GM12878 (cell line): ENCODE measurements around the gene RNU5B-1. TPM values are rescaled to one million over a fixed set of nuclear protein-coding genes. Genes with fewer than 3 reads are reported as not detected.

ENCODE experiments used
- ATAC-seq: fragments of 200-7000 bp; cut with Tn5 transposase; 3 replicates; pipeline ENCODE4 v1.9.1; 2020; ENCODE audit warnings: mild to moderate bottlenecking, moderate library complexity
- BruUV-seq: library from RNA; stranded (reverse); fragments of 400-500 nt; replicated peaks from 2 replicates; lab custom pipeline; 2021; lab: Mats Ljungman, UMichigan
- CTCF ChIA-PET: fragments of 300-600 bp; sonication (Branson Sonifier 250); formaldehyde crosslinking; extraction: SDS; loops from one replicate; lab custom pipeline; 2021; ENCODE audit warnings: inconsistent platforms; lab: Yijun Ruan, JAX
- POLR2A ChIA-PET: fragments of 350-600 bp; formaldehyde crosslinking; extraction: SDS; loops from one replicate; lab custom pipeline; 2021; ENCODE audit warnings: inconsistent platforms; lab: Charles Lee
- RAD21 ChIA-PET: fragments of 300-600 bp; sonication (Branson Sonifier 250); formaldehyde crosslinking; loops from one replicate; lab custom pipeline; 2023; ENCODE audit warnings: antibody characterized with exemption; ENCODE audit not compliant: unreplicated experiment; lab: Charles Lee
- SMC1A ChIA-PET: fragments of 300-600 bp; sonication (Branson Sonifier 250); formaldehyde crosslinking; loops from one replicate; lab custom pipeline; 2023; ENCODE audit not compliant: unreplicated experiment, uncharacterized antibody; lab: Charles Lee
- DNase-seq: peaks from one replicate; pipeline ENCODE4 v3.0.0-alpha.2; 2011; ENCODE audit warnings: low read depth, low spot score
- FAIRE-seq: peaks from 3 replicates; lab custom pipeline; 2011; peaks lifted over from hg19 to GRCh38; lab: Jason Lieb, UNC
- H2AFZ ChIP-seq: 2 replicates; pipeline ENCODE4 v1.6.0; 2011; ENCODE audit warnings: low read depth, low read length, control low read depth; ENCODE audit not compliant: control insufficient read depth
- H3K27ac ChIP-seq: 2 replicates; pipeline ENCODE4 v1.5.1; 2011; ENCODE audit warnings: control low read depth; ENCODE audit not compliant: control insufficient read depth, insufficient read depth
- H3K27me3 ChIP-seq, 2 experiments: replicated peaks in 1 of 2; 2 replicates each; pipeline versions ENCODE4 v1.6.0 to v1.6.1; 2011; ENCODE audit warnings: low read length in 1 of 2; ENCODE audit not compliant: control insufficient read depth in 2 of 2, insufficient read depth in 2 of 2
- H3K36me3 ChIP-seq, 2 experiments: 2 replicates each; pipeline ENCODE4 v1.5.1; 2011; ENCODE audit warnings: low read length in 1 of 2; ENCODE audit not compliant: control insufficient read depth in 2 of 2, insufficient read depth in 2 of 2
- H3K4me1 ChIP-seq: 2 replicates; pipeline ENCODE4 v1.6.1; 2011; ENCODE audit warnings: mild to moderate bottlenecking, low read length, moderate library complexity, mixed read lengths; ENCODE audit not compliant: control insufficient read depth, insufficient read depth
- H3K4me2 ChIP-seq: 2 replicates; pipeline ENCODE4 v1.6.0; 2011; ENCODE audit warnings: control low read depth; ENCODE audit not compliant: control insufficient read depth, insufficient read depth
- H3K4me3 ChIP-seq: fragments of 200-600 bp; sonication (generic); 2 replicates; pipeline ENCODE4 v1.5.1; 2016
- H3K79me2 ChIP-seq: 2 replicates; pipeline ENCODE4 v1.6.0; 2011; ENCODE audit warnings: low read length; ENCODE audit not compliant: control insufficient read depth, insufficient read depth
- H3K9ac ChIP-seq: 2 replicates; pipeline ENCODE4 v1.8.0; 2011; ENCODE audit warnings: low read length, control low read depth, mixed read lengths; ENCODE audit not compliant: control insufficient read depth, insufficient read depth
- H3K9me3 ChIP-seq: replicated peaks from 3 replicates; pipeline ENCODE4 v1.5.1; 2011; ENCODE audit warnings: mild to moderate bottlenecking, low read length; ENCODE audit not compliant: control insufficient read depth, insufficient read depth
- H4K20me1 ChIP-seq: 2 replicates; pipeline ENCODE4 v1.6.0; 2011; ENCODE audit not compliant: control insufficient read depth, insufficient read depth
- DPF2 ChIP-seq: fragments of 450-650 bp; IDR thresholded peaks from 2 replicates; pipeline ENCODE4 v1.6.1; 2017; ENCODE audit warnings: mild to moderate bottlenecking
- HCFC1 ChIP-seq: fragments of 150-350 bp; IDR thresholded peaks from 2 replicates; pipeline ENCODE4 v1.6.1; 2014; ENCODE audit warnings: low read length
- IKZF2 ChIP-seq, 2 experiments: fragments of 450-650 bp; IDR thresholded peaks; 2 replicates each; pipeline ENCODE4 v1.6.1; 2017; ENCODE audit warnings: mild to moderate bottlenecking in 2 of 2, moderate library complexity in 2 of 2
- JUND ChIP-seq: IDR thresholded peaks from 2 replicates; pipeline ENCODE4 v1.6.1; 2012; ENCODE audit warnings: low read depth, mild to moderate bottlenecking, low read length, improper control_type of control experiment, moderate library complexity
- KLF5 ChIP-seq: fragments of 450-650 bp; IDR thresholded peaks from 2 replicates; pipeline ENCODE4 v1.6.1; 2014; ENCODE audit warnings: mild to moderate bottlenecking; ENCODE audit not compliant: partially characterized antibody
- LARP7 ChIP-seq: fragments of 450-650 bp; IDR thresholded peaks from 2 replicates; pipeline ENCODE4 v1.6.1; 2017; ENCODE audit warnings: mild to moderate bottlenecking
- NFYB ChIP-seq: IDR thresholded peaks from 2 replicates; pipeline ENCODE4 v1.6.1; 2011; ENCODE audit warnings: low read depth, mild to moderate bottlenecking, low read length, improper control_type of control experiment, moderate library complexity; ENCODE audit not compliant: insufficient read depth
- POLR2A ChIP-seq: IDR thresholded peaks from 2 replicates; pipeline ENCODE4 v1.6.1; 2011; ENCODE audit warnings: low read depth, mild to moderate bottlenecking, low read length
- SREBF1 ChIP-seq: IDR thresholded peaks from 2 replicates; pipeline ENCODE4 v1.6.1; 2012; ENCODE audit warnings: mild to moderate bottlenecking, low read length
- SUZ12 ChIP-seq: fragments of 200-600 bp; sonication (generic); IDR thresholded peaks from one replicate; pipeline ENCODE4 v1.6.1; 2018; ENCODE audit warnings: antibody characterized with exemption, mild to moderate bottlenecking; ENCODE audit not compliant: unreplicated experiment
- YY1 ChIP-seq: IDR thresholded peaks from 2 replicates; pipeline ENCODE4 v1.6.1; 2011; ENCODE audit warnings: low read depth, mild to moderate bottlenecking, low read length
- ZBED1 ChIP-seq: IDR thresholded peaks from 2 replicates; pipeline ENCODE4 v1.6.1; 2016; ENCODE audit warnings: borderline replicate concordance
- ZNF207 ChIP-seq: fragments of 450-650 bp; IDR thresholded peaks from 2 replicates; pipeline ENCODE4 v1.6.1; 2014; ENCODE audit warnings: antibody characterized with exemption, mild to moderate bottlenecking, borderline replicate concordance
- WGBS: methylation state at CpG from one replicate; pipeline ENCODE4 v1.1.6; 2016; ENCODE audit warnings: low lambda C conversion rate; ENCODE audit not compliant: insufficient replicate concordance, insufficient coverage; ENCODE audit errors: missing lambda C conversion rate; 5-methylcytosine and 5-hydroxymethylcytosine counted together
- in situ Hi-C: fragments of 300-500 bp; cut with MboI; formaldehyde crosslinking; loops from 9 replicates; pipeline ENCODE4 v1.14.3; 2018; ENCODE audit warnings: mixed read lengths
- intact Hi-C: fragments of 100-400 bp; cut with micrococcal nuclease; formaldehyde crosslinking; loops from one replicate; pipeline ENCODE4 v1.14.2; 2022; ENCODE audit not compliant: unreplicated experiment
- polyA plus RNA-seq, 11 experiments: library from polyadenylated mRNA; depleted of rRNA in 4 of 11; unstranded in 6 of 11; stranded (reverse) in 5 of 11; fragments of >200 nt; fragmentation: Nextera tagmentation in 4 of 11; fragmentation: Illumina TruSeq in 1 of 11; extraction: Ambion mirVana in 4 of 11; extraction: Trizol in 1 of 11; gene quantifications; 1 replicate in 1 of 11; 2 replicates in 10 of 11; pipeline versions ENCODE4 v1.2.1 to v1.2.3, GENCODE V29; 2011 to 2016; ENCODE audit warnings: inconsistent platforms in 2 of 11, missing spikeins in 2 of 11, low read depth in 1 of 11
- total RNA-seq, 4 experiments: library from RNA; depleted of rRNA in 3 of 4; stranded (reverse); fragments of >200 nt in 3 of 4; fragmentation: Illumina TruSeq in 1 of 4; extraction: Trizol in 1 of 4; gene quantifications; 2 replicates each; pipeline versions ENCODE4 v1.2.1 to v1.2.3, GENCODE V29; 2013 to 2021
- TF ChIP-seq, protein P1 (sequence below): IDR thresholded peaks from 2 replicates; pipeline ENCODE4 v1.6.1; 2012; ENCODE audit warnings: low read depth, low read length, improper control_type of control experiment
- TF ChIP-seq, protein P2 (sequence below): fragments of 450-650 bp; IDR thresholded peaks from 2 replicates; pipeline ENCODE4 v1.6.1; 2018; ENCODE audit warnings: borderline replicate concordance, mild to moderate bottlenecking; ENCODE audit not compliant: partially characterized antibody
- TF ChIP-seq, protein P3 (sequence below): fragments of 450-650 bp; IDR thresholded peaks from 2 replicates; pipeline ENCODE4 v1.6.1; 2016; ENCODE audit warnings: mild to moderate bottlenecking

The RNU5B-1 gene
- total and polyA plus RNA-seq, 10 of the 15 experiments (the other 5 are each of a cell fraction or from before 2014, with no cell fraction given) = 19.1 TPM; not detected in 9

DNA sequence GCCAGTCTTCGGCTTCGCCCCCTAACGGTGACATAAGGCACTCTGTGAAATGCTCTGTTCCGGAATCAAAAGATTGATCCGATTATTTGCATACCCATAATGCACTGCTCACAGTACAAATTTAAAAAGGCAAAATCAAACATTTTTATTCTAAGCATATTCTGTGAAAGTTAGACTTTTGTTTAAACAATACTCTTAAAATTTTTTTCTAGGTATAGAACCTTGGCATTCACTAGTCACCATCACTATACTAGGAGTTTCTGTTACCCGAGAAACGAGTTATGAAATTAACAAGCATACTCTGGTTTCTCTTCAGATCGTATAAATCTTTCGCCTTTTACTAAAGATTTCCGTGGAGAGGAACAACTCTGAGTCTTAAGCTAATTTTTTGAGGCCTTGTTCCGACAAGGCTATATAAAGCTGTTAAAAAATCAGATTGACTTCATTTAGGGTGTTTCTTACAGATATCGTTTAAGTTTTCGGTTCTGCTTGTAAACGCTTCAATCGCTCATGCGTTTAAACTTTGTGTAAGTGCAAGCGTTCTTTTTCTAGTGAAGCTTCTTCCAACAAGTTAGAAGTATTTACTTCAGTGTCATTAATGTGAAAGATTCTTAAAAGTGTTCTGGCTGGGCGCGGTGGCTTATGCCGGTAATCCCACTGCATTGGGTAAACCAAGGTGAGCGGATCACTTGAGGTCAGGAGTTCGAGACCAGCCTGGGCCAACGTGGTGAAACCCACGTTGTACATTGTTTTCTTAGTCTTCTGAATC is at the start of gene RNU5B-1 (continued):
- TF ChIP-seq, protein P1, sequence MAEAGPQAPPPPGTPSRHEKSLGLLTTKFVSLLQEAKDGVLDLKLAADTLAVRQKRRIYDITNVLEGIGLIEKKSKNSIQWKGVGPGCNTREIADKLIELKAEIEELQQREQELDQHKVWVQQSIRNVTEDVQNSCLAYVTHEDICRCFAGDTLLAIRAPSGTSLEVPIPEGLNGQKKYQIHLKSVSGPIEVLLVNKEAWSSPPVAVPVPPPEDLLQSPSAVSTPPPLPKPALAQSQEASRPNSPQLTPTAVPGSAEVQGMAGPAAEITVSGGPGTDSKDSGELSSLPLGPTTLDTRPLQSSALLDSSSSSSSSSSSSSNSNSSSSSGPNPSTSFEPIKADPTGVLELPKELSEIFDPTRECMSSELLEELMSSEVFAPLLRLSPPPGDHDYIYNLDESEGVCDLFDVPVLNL = no peak
- TF ChIP-seq POLR2A (peak; percentile 96), KLF5 (peak; percentile 96), ZBED1 (peak; percentile 100), ZNF207 (peak; percentile 98; the same call in 1 of the 2 replicates)
- TF ChIP-seq, protein P2, sequence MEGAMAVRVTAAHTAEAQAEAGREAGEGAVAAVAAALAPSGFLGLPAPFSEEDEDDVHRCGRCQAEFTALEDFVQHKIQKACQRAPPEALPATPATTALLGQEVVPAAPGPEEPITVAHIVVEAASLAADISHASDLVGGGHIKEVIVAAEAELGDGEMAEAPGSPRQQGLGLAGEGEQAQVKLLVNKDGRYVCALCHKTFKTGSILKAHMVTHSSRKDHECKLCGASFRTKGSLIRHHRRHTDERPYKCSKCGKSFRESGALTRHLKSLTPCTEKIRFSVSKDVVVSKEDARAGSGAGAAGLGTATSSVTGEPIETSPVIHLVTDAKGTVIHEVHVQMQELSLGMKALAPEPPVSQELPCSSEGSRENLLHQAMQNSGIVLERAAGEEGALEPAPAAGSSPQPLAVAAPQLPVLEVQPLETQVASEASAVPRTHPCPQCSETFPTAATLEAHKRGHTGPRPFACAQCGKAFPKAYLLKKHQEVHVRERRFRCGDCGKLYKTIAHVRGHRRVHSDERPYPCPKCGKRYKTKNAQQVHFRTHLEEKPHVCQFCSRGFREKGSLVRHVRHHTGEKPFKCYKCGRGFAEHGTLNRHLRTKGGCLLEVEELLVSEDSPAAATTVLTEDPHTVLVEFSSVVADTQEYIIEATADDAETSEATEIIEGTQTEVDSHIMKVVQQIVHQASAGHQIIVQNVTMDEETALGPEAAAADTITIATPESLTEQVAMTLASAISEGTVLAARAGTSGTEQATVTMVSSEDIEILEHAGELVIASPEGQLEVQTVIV = no peak
- TF ChIP-seq, all 136 proteins: peak for 98

DNA sequence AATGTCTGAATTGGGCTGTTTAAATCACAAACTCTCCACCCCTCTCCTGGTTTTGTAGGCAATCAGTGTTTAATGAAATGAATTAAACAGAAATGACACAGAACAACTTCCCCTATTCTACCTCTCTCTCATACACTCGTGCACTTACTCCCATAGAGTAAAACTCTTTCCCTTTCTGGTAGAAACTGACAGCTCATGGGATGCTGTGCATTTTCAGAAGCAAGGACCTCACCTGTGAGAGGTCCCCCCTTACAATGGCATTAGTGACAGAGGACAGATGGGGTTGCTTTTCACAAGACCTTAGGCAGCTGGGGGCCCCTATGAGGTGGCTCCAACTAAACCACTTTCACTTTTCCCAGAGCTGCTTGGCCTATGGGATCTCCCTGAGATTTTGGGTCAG is 49.7 kb upstream of the RNU5B-1 start:
- Histone ChIP-seq H3K9ac (no peak overlapping the region), H3K27ac (no peak overlapping the region), H3K79me2 (no peaks in the 10 kb centered on the region), H2AFZ (no peak overlapping the region), H3K27me3 (no peaks in the 10 kb centered on the region), H3K9me3 (no peaks in the 10 kb centered on the region), H3K4me3 (no peak overlapping the region), H3K4me2 (no peak overlapping the region), H3K36me3 (peaks cover 0 to 5% of the 10 kb centered on the region in 2 experiments; a peak in 3 of 4 replicates)
- FAIRE-seq (no peak), ATAC-seq (no peak)
- intact Hi-C loops = no loop called here
- ChIA-PET CTCF (interaction anchor here (0.6 kb wide), 1 partner anchor 16 kb away, joined by 3 read pairs; no protein-coding TSS in a partner anchor), SMC1A (no interaction called here), RAD21 (no interaction called here)
- in situ Hi-C loops = no loop called here
- 23% methylated on average over 1 of the region's 1 CpG for WGBS
- no TSS peak for BruUV-seq
- no peak for TF ChIP-seq IKZF2 (IDR thresholded peaks at IDR 0.05)
- TF ChIP-seq SREBF1 = no peak
- no peak for TF ChIP-seq NFYB
- no peak for TF ChIP-seq YY1
- TF ChIP-seq, protein P3, sequence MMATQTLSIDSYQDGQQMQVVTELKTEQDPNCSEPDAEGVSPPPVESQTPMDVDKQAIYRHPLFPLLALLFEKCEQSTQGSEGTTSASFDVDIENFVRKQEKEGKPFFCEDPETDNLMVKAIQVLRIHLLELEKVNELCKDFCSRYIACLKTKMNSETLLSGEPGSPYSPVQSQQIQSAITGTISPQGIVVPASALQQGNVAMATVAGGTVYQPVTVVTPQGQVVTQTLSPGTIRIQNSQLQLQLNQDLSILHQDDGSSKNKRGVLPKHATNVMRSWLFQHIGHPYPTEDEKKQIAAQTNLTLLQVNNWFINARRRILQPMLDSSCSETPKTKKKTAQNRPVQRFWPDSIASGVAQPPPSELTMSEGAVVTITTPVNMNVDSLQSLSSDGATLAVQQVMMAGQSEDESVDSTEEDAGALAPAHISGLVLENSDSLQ = no peak
- TF ChIP-seq LARP7 = no peak
- TF ChIP-seq JUND = no peak
- TF ChIP-seq HCFC1 = no peak
- no peak for TF ChIP-seq SUZ12
- no peak for TF ChIP-seq DPF2
- TF ChIP-seq, all 136 proteins: peak for 0
- DNase-seq = no peak
- POLR2A ChIA-PET = no interaction called here
- peaks cover 6% of the 10 kb centered on the region; the same call in 1 of the 2 replicates for H3K4me1 ChIP-seq
- H4K20me1 ChIP-seq = no peaks in the 10 kb centered on the region
